OCI-LY7 (cell line): Measurements from ENCODE around the gene NMBR. TPM values are rescaled to one million over a fixed set of nuclear protein-coding genes. Genes with fewer than 3 reads are reported as not detected.

ENCODE experiments used
- BruUV-seq: library from RNA; stranded (reverse); fragments of 400-500 nt; replicated peaks from 2 replicates; lab custom pipeline; 2021; lab: Mats Ljungman, UMichigan
- CTCF ChIA-PET: fragments of 300-600 bp; sonication (Branson Sonifier 250); formaldehyde crosslinking; loops from one replicate; lab custom pipeline; 2022; ENCODE audit warnings: antibody characterized with exemption; ENCODE audit not compliant: unreplicated experiment; lab: Charles Lee
- POLR2A ChIA-PET: fragments of 300-600 bp; sonication (Branson Sonifier 250); formaldehyde crosslinking; loops from one replicate; lab custom pipeline; 2022; ENCODE audit warnings: antibody characterized with exemption; lab: Charles Lee
- DNase-seq: peaks from one replicate; pipeline ENCODE4 v3.0.0-alpha.2; 2015; ENCODE audit warnings: low spot score
- H2AFZ ChIP-seq: fragments of 200-600 bp; sonication (generic), shearing (Covaris generic); 2 replicates; pipeline ENCODE4 v1.6.1; 2014; ENCODE audit warnings: mild to moderate bottlenecking, antibody characterized with exemption, low read length, moderate library complexity
- H3K27ac ChIP-seq: fragments of 200-600 bp; sonication (generic); 2 replicates; pipeline ENCODE4 v1.5.1; 2014; ENCODE audit warnings: mixed run types, low read depth, mild to moderate bottlenecking, moderate library complexity, low read length, inconsistent platforms; ENCODE audit not compliant: poor library complexity, severe bottlenecking
- H3K36me3 ChIP-seq: fragments of 200-600 bp; sonication (generic); 2 replicates; pipeline ENCODE4 v1.6.1; 2014; ENCODE audit warnings: mild to moderate bottlenecking, antibody characterized with exemption, low read length, moderate library complexity, mixed read lengths; ENCODE audit not compliant: insufficient read depth
- H3K4me1 ChIP-seq: fragments of 200-600 bp; sonication (generic); 2 replicates; pipeline ENCODE4 v1.5.1; 2014; ENCODE audit warnings: mild to moderate bottlenecking, low read length; ENCODE audit not compliant: insufficient read depth, poor library complexity, severe bottlenecking
- H3K4me2 ChIP-seq: fragments of 200-600 bp; sonication (generic); 2 replicates; pipeline ENCODE4 v1.6.1; 2014; ENCODE audit warnings: mild to moderate bottlenecking, low read length
- H3K4me3 ChIP-seq: fragments of 200-600 bp; sonication (generic); 2 replicates; pipeline ENCODE4 v1.5.1; 2014; ENCODE audit warnings: mild to moderate bottlenecking, low read depth, low read length; ENCODE audit not compliant: poor library complexity, severe bottlenecking
- H3K79me2 ChIP-seq: fragments of 200-600 bp; sonication (generic); 2 replicates; pipeline ENCODE4 v1.6.1; 2016; ENCODE audit warnings: low read depth, mild to moderate bottlenecking, low read length, moderate library complexity, mixed read lengths; ENCODE audit not compliant: insufficient read depth
- H3K9me2 ChIP-seq: fragments of 200-600 bp; sonication (generic); 2 replicates; pipeline ENCODE4 v1.6.1; 2016; ENCODE audit warnings: mild to moderate bottlenecking, low read length, mixed read lengths; ENCODE audit not compliant: insufficient read depth
- H3K9me3 ChIP-seq: fragments of 200-600 bp; sonication (generic); 2 replicates; pipeline ENCODE4 v1.6.1; 2014; ENCODE audit warnings: mild to moderate bottlenecking, mixed run types, low read length, mixed read lengths
- H4K20me1 ChIP-seq: fragments of 200-600 bp; sonication (generic); 2 replicates; pipeline ENCODE4 v1.6.1; 2014; ENCODE audit warnings: mild to moderate bottlenecking, antibody characterized with exemption, low read length, moderate library complexity, mixed read lengths; ENCODE audit not compliant: insufficient read depth
- CTCF ChIP-seq: fragments of 200-600 bp; sonication (generic); conservative IDR thresholded peaks from 2 replicates; pipeline ENCODE4 v1.5.1; 2014; ENCODE audit warnings: mild to moderate bottlenecking, antibody characterized with exemption, low read length, moderate library complexity, mixed read lengths
- EZH2phosphoT487 ChIP-seq: fragments of 200-600 bp; sonication (generic); IDR thresholded peaks from 2 replicates; pipeline ENCODE4 v1.6.1; 2018; ENCODE audit warnings: low read depth, borderline replicate concordance, mild to moderate bottlenecking, mixed run types, antibody characterized with exemption, low read length, moderate library complexity, mixed read lengths
- intact Hi-C: fragments of 100-400 bp; cut with micrococcal nuclease; formaldehyde crosslinking; loops from one replicate; pipeline ENCODE4 v1.10.0; 2022; ENCODE audit not compliant: unreplicated experiment
- total RNA-seq, 2 experiments: library from RNA; depleted of rRNA in 1 of 2; stranded (reverse); fragments of >200 nt in 1 of 2; shearing (Covaris generic) in 1 of 2; gene quantifications; 2 replicates each; pipeline ENCODE4 v1.2.3, GENCODE V29; 2014 to 2022

NMBR gene
- total RNA-seq, 2 experiments from 2014 or later = not detected

- no peaks in the 10 kb centered on the region for H3K4me1 ChIP-seq
- H4K20me1 ChIP-seq = no peaks in the 10 kb centered on the region
- no peak overlapping the region for H3K4me3 ChIP-seq
- H3K79me2 ChIP-seq = no peaks in the 10 kb centered on the region
- CTCF ChIA-PET = no interaction called here
- POLR2A ChIA-PET = interaction anchor here (0.8 to 1.2 kb wide), 2 partner anchors 8 to 19 kb away, joined by 3 read pairs; no protein-coding TSS in a partner anchor
- BruUV-seq = no TSS peak
- peaks cover 4% of the 10 kb centered on the region; the same call in 1 of the 2 replicates for H3K9me3 ChIP-seq
- H3K27ac ChIP-seq = no peak overlapping the region
- peaks cover 48% of the 10 kb centered on the region for H3K36me3 ChIP-seq
- H2AFZ ChIP-seq = no peak overlapping the region
- DNase-seq = no peak
- H3K9me2 ChIP-seq = no peaks in the 10 kb centered on the region
- TF ChIP-seq CTCF (no peak), EZH2phosphoT487 (no peak)
- no peak overlapping the region for H3K4me2 ChIP-seq
- intact Hi-C loops = no loop called here
These were observed 31.2 kb upstream of the NMBR start for GRCh38 chr6:142178129-142178528.

GRCh38 chr6:142174703-142175102 is 27.8 kb upstream of the NMBR start:
- no peak overlapping the region for H3K4me3 ChIP-seq
- H3K36me3 ChIP-seq = peaks cover 81% of the 10 kb centered on the region
- no peak overlapping the region for H3K4me2 ChIP-seq
- no peaks in the 10 kb centered on the region for H3K9me2 ChIP-seq
- ChIA-PET POLR2A (interaction anchor here (0.7 to 1.2 kb wide), 4 partner anchors 10 to 46 kb away, joined by 3 to 4 read pairs (median 3); no protein-coding TSS in a partner anchor), CTCF (no interaction called here)
- intact Hi-C loops = no loop called here
- H4K20me1 ChIP-seq = no peaks in the 10 kb centered on the region
- no peaks in the 10 kb centered on the region for H3K79me2 ChIP-seq
- no TSS peak for BruUV-seq
- no peak for TF ChIP-seq CTCF
- TF ChIP-seq EZH2phosphoT487 = no peak
- no peaks in the 10 kb centered on the region for H3K4me1 ChIP-seq
- no peak overlapping the region for H3K27ac ChIP-seq
- H2AFZ ChIP-seq = no peak overlapping the region
- H3K9me3 ChIP-seq = peaks cover 4% of the 10 kb centered on the region; the same call in 1 of the 2 replicates
- no peak for DNase-seq

GRCh38 chr6:142173980-142174379 is 27.1 kb upstream of the NMBR start:
- DNase-seq = no peak
- Histone ChIP-seq H3K4me2 (no peak overlapping the region), H3K4me3 (no peak overlapping the region), H3K27ac (no peak overlapping the region), H3K4me1 (no peaks in the 10 kb centered on the region), H3K79me2 (no peaks in the 10 kb centered on the region), H3K36me3 (peaks cover 88% of the 10 kb centered on the region), H2AFZ (no peak overlapping the region), H3K9me3 (peaks cover 4% of the 10 kb centered on the region; the same call in 1 of the 2 replicates), H4K20me1 (no peaks in the 10 kb centered on the region), H3K9me2 (no peaks in the 10 kb centered on the region)
- TF ChIP-seq EZH2phosphoT487 (no peak), CTCF (no peak)
- BruUV-seq = no TSS peak
- intact Hi-C loops = no loop called here
- CTCF ChIA-PET = interaction anchor here (0.6 kb wide), 1 partner anchor 18 kb away, joined by 4 read pairs; no protein-coding TSS in a partner anchor
- POLR2A ChIA-PET = interaction anchor here (0.7 to 1.1 kb wide), 2 partner anchors 12 to 19 kb away, joined by 3 read pairs; no protein-coding TSS in a partner anchor
